Eye (tissue), 1 donor: ENCODE measurements around the gene NLRP8.
"Not testable (repeated sequence)": the region's sequence is repeated elsewhere in the genome, so short reads cannot be mapped to it uniquely, and the experiment has no call there.

ENCODE experiments used
- DNase-seq: peaks from one replicate; pipeline ENCODE4 v3.0.0-alpha.2; 2015

NLRP8 gene

DNA sequence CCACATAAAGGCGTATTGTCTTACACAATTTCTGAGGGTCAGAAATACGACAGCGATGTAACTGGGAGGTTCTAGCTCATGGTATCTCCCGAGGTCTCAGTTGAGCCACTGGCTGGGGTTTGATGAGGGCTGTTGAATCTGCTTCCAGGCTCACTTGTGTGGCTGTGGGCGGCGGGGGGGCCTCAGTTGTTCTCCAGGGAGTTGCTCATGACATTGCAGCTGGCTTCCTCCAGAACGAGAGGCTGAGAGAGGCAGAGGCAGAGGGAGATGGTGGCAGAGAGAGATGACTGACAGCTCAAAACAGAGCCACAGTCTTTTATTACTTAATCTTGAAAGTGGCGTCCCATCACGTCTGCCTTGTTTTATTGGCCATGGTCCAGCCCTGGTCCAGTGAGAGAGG, 32.8 kb downstream of the NLRP8 start:
- DNase-seq, result no peak

DNA sequence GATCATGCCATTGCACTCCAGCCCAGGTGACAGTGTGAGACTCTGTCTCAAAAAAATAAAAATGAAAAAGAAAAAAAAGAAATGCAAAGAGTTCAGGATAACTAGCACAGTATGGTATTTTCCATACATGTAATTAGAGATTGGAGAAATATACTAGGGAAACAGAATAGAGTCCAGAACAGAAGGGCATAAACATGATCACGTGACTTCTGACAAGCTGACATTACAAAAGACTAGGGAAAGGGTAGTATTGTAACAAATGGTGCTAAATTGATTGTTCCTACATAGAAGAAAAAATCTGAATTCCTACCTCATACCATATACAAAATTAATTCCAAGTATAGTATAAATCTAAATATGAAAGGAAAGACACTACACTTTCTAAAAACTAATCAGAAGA, 37.6 kb downstream of the NLRP8 start:
- DNase-seq, result no peak

DNA sequence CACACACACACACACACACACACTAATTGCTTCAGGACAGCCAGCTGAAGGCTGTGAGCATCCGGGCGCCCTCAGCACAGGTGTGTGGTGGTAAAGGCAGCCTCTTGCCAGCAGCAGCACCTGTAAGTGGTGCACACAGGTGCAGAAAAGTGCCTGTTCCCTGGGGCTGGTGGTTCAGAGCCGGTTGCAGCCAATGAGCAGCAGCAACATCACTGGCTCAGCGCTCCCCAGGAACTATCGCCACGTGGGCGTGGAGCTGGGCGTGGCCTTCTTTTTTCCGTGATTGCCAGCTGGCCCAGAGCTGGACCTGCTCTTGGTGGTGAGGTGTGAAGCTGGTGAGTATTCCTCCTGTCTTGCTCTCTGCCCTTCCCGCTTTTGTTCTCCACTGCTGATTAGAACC, 38.9 kb downstream of the NLRP8 start, which contains the start of gene NLRP5:
Gene NLRP5 (plus strand): TSS at position 289 of the 400 bp plus-strand sequence.
- no peak for DNase-seq

DNA sequence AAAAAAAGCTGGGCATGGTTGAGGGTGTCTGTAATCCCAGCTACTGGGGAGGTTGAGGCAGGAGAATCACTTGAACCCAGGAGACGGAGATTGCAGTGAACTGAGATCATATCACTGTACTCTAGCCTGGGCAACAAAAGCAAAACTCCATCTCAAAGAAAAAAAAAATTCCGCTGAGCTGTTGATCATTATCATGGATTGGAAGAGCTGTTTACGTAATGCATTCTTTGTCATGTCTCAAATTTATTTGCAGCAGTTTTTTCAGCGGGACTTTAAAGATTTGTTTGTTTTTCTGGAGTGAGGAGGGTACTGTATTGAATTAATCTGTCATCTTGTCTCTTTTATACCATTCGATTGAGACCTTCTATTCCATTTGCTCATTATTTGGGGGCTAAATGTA, 43.2 kb downstream of the NLRP8 start:
- no peak for DNase-seq

DNA sequence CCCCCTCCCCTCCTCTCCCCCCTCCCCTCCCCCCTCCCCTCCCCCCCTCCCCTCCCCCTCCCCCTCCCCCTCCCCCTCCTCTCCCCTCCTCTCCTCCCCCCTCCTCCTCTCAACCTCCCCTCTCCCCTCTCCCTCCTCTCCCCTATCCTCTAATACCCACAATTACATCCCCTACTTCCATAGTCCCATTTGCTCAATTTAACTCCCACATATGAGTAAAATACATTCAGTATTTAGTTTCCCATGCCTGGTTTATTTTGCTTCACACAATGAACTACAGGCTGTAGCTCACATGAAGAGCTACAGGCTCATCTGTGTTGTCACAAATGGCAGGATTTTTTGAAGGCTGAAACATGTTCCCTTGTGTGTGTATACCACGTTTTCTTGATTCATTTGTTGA, 45.9 kb downstream of the NLRP8 start:
- no peak for DNase-seq

DNA sequence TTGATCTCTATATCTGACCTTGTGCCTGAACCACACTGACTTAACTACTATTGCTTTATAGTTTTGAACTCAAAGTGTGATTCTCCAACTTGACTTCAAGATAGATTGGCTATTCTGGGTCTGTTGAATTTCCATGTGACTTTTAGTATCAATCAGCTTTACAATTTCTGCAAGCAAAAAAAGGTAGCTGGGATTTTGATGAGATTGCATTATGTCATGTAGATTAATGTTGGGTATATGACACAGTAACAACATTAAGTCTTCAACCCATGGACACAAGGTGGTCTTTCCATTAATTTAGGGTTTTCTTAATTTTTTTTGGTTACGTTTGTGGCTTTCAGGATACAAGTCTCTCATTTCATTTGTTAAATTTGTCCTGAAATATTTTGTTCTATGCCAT, 67.1 kb downstream of the NLRP8 start:
- DNase-seq, result no peak

DNA sequence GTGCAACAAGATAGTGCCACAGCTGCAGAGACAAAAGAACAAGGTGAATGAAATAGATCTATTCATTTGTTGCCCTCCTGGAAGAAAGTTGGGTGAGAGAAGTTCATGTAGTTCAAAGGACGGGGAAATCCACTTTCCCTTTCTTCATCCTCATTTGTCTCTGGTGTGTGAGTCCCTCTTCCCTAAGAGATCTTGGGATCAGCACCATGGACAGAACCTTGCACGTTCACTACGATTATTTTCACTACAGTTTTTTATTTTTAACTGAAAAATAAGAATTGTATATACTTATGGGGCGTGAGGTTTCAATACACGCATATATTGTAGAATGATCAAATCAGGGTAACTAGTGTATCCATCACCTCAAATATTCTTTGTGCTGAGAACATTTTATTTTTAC, 68.1 kb downstream of the NLRP8 start:
- DNase-seq, result peak; percentile 0

DNA sequence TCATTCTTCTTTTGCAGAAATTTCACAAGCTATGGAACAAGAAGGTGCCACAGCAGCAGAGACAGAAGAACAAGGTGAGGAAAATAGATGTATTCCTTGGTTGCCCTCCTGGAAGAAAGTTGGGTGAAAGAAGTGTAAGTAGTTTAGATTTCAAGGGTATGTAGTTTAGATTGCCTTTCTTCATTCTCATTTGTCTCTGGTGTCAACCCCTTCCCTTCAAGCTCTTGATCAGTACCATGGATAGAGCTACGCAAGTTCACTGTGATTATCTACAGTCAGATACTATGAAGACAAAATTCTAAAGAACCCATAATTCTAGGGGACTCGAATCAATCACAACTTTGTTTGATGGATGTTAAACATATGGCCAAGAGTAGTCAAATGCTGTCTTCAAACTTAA, 71.7 kb downstream of the NLRP8 start:
- DNase-seq, result not testable (repeated sequence)

DNA sequence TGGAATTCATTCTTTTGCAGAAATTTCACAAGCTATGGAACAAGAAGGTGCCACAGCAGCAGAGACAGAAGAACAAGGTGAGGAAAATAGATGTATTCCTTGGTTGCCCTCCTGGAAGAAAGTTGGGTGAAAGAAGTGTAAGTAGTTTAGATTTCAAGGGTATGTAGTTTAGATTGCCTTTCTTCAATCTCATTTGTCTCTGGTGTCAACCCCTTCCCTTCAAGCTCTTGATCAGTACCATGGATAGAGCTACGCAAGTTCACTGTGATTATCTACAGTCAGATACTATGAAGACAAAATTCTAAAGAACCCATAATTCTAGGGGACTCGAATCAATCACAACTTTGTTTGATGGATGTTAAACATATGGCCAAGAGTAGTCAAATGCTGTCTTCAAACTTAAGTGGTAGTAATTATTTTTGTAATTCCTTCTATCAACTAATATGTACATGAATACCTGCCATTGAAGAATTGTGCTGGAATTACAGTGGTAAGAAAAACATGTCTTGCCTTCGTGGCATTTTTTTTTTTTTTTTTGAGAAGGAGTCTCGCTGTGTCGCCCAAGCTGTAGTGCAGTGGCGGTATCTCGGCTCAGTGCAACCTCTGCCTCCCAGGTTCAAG, 72.8 kb downstream of the NLRP8 start:
- DNase-seq, result not testable (repeated sequence)

DNA sequence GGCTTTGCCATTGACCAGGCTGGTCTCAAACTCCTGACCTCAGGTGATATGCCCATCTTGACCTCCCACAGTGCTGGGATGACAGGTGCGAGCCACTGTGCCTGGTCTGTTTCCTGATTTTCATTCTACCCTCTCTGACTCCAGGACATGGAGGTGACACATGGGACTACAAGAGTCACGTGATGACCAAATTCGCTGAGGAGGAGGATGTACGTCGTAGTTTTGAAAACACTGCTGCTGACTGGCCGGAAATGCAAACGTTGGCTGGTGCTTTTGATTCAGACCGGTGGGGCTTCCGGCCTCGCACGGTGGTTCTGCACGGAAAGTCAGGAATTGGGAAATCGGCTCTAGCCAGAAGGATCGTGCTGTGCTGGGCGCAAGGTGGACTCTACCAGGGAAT, 79.1 kb downstream of the NLRP8 start:
- DNase-seq, result no peak
